Esophagus muscularis mucosa (tissue), 2 donors: ENCODE data around the gene CLEC18A.

Experiments
- EP300 ChIP-seq: sonication (generic); formaldehyde crosslinking; IDR thresholded peaks from one replicate; pipeline ENCODE4 v1.6.1; 2017; ENCODE audit warnings: antibody characterized with exemption
- POLR2A ChIP-seq: fragments of 450-650 bp; IDR thresholded peaks from one replicate; pipeline ENCODE4 v1.6.1; 2017; ENCODE audit warnings: antibody characterized with exemption, moderate library complexity, mild to moderate bottlenecking, low read depth

DNA sequence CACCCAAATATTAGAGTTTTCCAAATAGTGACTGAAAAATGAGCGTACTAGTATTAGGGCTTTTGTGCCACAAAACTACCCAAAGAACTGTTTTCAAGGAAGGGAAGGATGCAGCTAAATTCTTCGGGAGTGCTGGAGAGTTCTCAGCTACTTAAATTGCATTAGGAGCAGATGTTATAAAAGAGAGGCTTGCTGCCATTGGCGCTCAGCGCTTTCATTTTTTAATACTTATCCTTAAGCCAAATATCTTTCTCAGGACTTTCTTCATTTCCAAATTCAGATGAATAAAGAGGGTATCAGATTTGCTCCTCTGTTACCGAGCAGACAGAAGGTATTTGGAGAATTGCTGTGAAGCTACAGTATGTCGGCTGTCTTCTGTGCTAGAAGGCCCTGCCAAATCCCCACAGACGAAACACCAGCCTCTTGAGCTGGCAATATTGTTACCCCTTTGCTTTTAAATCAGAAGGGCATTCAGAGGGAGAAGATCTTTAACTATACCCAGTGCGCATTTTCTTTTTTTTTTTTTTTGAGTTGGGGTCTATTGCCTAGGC is 47.2 kb upstream of the CLEC18A start:
- no peak for TF ChIP-seq EP300
- no peak for TF ChIP-seq POLR2A
